HEK293 (cell line): Measurements from ENCODE around the gene B4GALT4.

Experiments used
- BCL11B ChIP-seq: fragments of 450-650 bp; formaldehyde crosslinking; IDR thresholded peaks from 2 replicates; pipeline ENCODE4 v1.5.1; 2016; ENCODE audit warnings: low read depth, missing biosample characterization, missing genetic modification characterization
- ZBTB20 ChIP-seq: fragments of 450-650 bp; formaldehyde crosslinking; IDR thresholded peaks from 2 replicates; pipeline ENCODE4 v1.5.1; 2016; ENCODE audit warnings: missing biosample characterization, missing genetic modification characterization
- ZNF132 ChIP-seq: fragments of 450-650 bp; formaldehyde crosslinking; IDR thresholded peaks from 2 replicates; pipeline ENCODE4 v1.5.1; 2017; ENCODE audit warnings: missing biosample characterization, missing genetic modification characterization, borderline replicate concordance
- ZNF274 ChIP-seq, 2 experiments: fragments of 200-500 bp in 1 of 2; fragments of 450-650 bp in 1 of 2; sonication (Bioruptor generic) in 1 of 2; formaldehyde crosslinking in 1 of 2; IDR thresholded peaks; 2 replicates each; pipeline versions ENCODE4 v1.5.1 to v1.6.1; 2014 to 2016; ENCODE audit warnings: borderline replicate concordance in 1 of 2, inconsistent platforms in 1 of 2, low read length in 1 of 2, missing biosample characterization in 1 of 2, missing genetic modification characterization in 1 of 2
- TF ChIP-seq, protein P1 (sequence below): fragments of 450-650 bp; formaldehyde crosslinking; IDR thresholded peaks from 2 replicates; pipeline ENCODE4 v1.5.1; 2016; ENCODE audit warnings: missing biosample characterization, missing genetic modification characterization, low read depth
- TF ChIP-seq, protein P2 (sequence below): fragments of 450-650 bp; formaldehyde crosslinking; IDR thresholded peaks from 2 replicates; pipeline ENCODE4 v1.5.1; 2016; ENCODE audit warnings: missing biosample characterization, missing genetic modification characterization

DNA sequence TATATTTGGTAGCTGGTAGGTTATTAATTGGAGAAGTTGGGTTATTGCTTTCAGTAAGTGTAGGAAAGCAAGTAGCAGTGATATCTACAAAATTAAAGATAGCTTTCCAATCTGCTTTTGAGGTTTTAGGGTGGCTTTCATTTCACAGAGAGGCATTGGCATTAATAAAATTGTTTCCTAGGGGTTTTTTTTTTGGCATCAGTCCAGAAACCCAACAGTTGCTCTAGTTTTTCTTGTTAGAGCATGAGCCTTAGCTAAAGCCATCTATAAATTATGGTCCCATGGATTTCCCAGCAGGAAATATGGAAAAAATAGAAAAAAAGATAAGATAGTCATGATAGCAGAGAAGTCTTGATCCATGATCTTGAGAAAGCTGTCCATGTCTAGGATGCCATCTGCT lies 3.0 kb upstream of the B4GALT4 start:
- TF ChIP-seq, protein P1, sequence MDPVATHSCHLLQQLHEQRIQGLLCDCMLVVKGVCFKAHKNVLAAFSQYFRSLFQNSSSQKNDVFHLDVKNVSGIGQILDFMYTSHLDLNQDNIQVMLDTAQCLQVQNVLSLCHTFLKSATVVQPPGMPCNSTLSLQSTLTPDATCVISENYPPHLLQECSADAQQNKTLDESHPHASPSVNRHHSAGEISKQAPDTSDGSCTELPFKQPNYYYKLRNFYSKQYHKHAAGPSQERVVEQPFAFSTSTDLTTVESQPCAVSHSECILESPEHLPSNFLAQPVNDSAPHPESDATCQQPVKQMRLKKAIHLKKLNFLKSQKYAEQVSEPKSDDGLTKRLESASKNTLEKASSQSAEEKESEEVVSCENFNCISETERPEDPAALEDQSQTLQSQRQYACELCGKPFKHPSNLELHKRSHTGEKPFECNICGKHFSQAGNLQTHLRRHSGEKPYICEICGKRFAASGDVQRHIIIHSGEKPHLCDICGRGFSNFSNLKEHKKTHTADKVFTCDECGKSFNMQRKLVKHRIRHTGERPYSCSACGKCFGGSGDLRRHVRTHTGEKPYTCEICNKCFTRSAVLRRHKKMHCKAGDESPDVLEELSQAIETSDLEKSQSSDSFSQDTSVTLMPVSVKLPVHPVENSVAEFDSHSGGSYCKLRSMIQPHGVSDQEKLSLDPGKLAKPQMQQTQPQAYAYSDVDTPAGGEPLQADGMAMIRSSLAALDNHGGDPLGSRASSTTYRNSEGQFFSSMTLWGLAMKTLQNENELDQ (tag by site-specific recombination), result no peak
- TF ChIP-seq ZNF132 (tag by site-specific recombination), result no peak
- TF ChIP-seq, protein P2, sequence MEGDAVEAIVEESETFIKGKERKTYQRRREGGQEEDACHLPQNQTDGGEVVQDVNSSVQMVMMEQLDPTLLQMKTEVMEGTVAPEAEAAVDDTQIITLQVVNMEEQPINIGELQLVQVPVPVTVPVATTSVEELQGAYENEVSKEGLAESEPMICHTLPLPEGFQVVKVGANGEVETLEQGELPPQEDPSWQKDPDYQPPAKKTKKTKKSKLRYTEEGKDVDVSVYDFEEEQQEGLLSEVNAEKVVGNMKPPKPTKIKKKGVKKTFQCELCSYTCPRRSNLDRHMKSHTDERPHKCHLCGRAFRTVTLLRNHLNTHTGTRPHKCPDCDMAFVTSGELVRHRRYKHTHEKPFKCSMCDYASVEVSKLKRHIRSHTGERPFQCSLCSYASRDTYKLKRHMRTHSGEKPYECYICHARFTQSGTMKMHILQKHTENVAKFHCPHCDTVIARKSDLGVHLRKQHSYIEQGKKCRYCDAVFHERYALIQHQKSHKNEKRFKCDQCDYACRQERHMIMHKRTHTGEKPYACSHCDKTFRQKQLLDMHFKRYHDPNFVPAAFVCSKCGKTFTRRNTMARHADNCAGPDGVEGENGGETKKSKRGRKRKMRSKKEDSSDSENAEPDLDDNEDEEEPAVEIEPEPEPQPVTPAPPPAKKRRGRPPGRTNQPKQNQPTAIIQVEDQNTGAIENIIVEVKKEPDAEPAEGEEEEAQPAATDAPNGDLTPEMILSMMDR, result no peak
- TF ChIP-seq ZNF274 (IDR thresholded peaks at IDR 0.05; ENCODE audit: low read length), result no peak
- no peak for TF ChIP-seq ZNF274 (tag by site-specific recombination; IDR thresholded peaks at IDR 0.05; ENCODE audit: borderline replicate concordance)
- TF ChIP-seq BCL11B (tag by site-specific recombination), result no peak
- TF ChIP-seq ZBTB20 (tag by site-specific recombination), result no peak
